HCT116 (cell line): ENCODE measurements around the gene CSTPP1. TPM values are rescaled to one million over a fixed set of nuclear protein-coding genes. Genes with fewer than 3 reads are reported as not detected.

Experiments used
- ATAC-seq: fragments of 200-7000 bp; cut with Tn5 transposase; 2 replicates; pipeline ENCODE4 v1.9.1; 2020; ENCODE audit warnings: mild to moderate bottlenecking, moderate library complexity
- BruUV-seq: library from RNA; stranded (reverse); fragments of 400-500 nt; replicated peaks from 2 replicates; lab custom pipeline; 2021; lab: Mats Ljungman, UMichigan
- CTCF ChIA-PET: fragments of 300-600 bp; sonication (Branson Sonifier 250); formaldehyde crosslinking; loops from one replicate; lab custom pipeline; 2021; ENCODE audit warnings: antibody characterized with exemption; lab: Charles Lee
- POLR2A ChIA-PET: fragments of 300-600, 350-600 bp; sonication (Branson Sonifier 250); formaldehyde crosslinking; loops from one replicate; lab custom pipeline; 2021; ENCODE audit warnings: antibody characterized with exemption; lab: Charles Lee
- RAD21 ChIA-PET, 2 experiments: fragments of 300-600 bp; sonication (Branson Sonifier 250); formaldehyde crosslinking; loops; one replicate each; lab custom pipeline; 2023; ENCODE audit warnings: low total read pairs in 2 of 2; ENCODE audit not compliant: uncharacterized antibody in 2 of 2, unreplicated experiment in 2 of 2, low non-redundant PET in 1 of 2; lab: Charles Lee
- DNase-seq: peaks from one replicate; pipeline ENCODE4 v3.0.0-alpha.2; 2010; ENCODE audit warnings: low read depth, low spot score
- H2AFZ ChIP-seq: fragments of 200-600 bp; shearing (Covaris generic), sonication (generic); 2 replicates; pipeline ENCODE4 v1.6.1; 2017; ENCODE audit warnings: low read depth, mixed run types, mixed read lengths, antibody characterized with exemption, low read length; ENCODE audit not compliant: poor library complexity, severe bottlenecking
- H3K27ac ChIP-seq: 2 replicates; pipeline ENCODE4 v1.5.1; 2012; ENCODE audit warnings: low read depth, low read length
- H3K27me3 ChIP-seq: fragments of 200-600 bp; sonication (generic); 2 replicates; pipeline ENCODE4 v1.6.1; 2016; ENCODE audit warnings: mixed run types, low read length, mixed read lengths; ENCODE audit not compliant: insufficient read depth
- H3K36me3 ChIP-seq, 2 experiments: fragments of 200-500 bp in 1 of 2; fragments of 200-600 bp in 1 of 2; sonication (Bioruptor generic) in 1 of 2; sonication (generic) in 1 of 2; 2 replicates each; pipeline versions ENCODE4 v1.5.1 to v1.6.1; 2014 to 2016; ENCODE audit warnings: low read length in 2 of 2, inconsistent platforms in 1 of 2, mixed read lengths in 1 of 2, mixed run types in 1 of 2; ENCODE audit not compliant: insufficient read depth in 2 of 2, control insufficient read depth in 1 of 2
- H3K4me1 ChIP-seq, 2 experiments: fragments of 200-600 bp in 1 of 2; sonication (generic) in 1 of 2; 2 replicates each; pipeline versions ENCODE4 v1.5.1 to v1.6.1; 2012 to 2017; ENCODE audit warnings: low read length in 2 of 2, inconsistent platforms in 1 of 2, mild to moderate bottlenecking in 1 of 2, mixed read lengths in 1 of 2, mixed run types in 1 of 2, moderate library complexity in 1 of 2; ENCODE audit not compliant: insufficient read depth in 2 of 2, control insufficient read depth in 1 of 2
- H3K4me2 ChIP-seq: fragments of 200-600 bp; sonication (generic); 2 replicates; pipeline ENCODE4 v1.6.1; 2017; ENCODE audit warnings: mixed run types, low read length, mixed read lengths
- H3K4me3 ChIP-seq, 2 experiments: fragments of 200-600 bp in 1 of 2; sonication (generic) in 1 of 2; replicated peaks in 1 of 2; 2 replicates each; pipeline ENCODE4 v1.5.1; 2011 to 2016; ENCODE audit warnings: low read length in 2 of 2, control low read depth in 1 of 2, low read depth in 1 of 2, mild to moderate bottlenecking in 1 of 2, mixed read lengths in 1 of 2, mixed run types in 1 of 2
- H3K79me2 ChIP-seq: fragments of 200-600 bp; sonication (generic); 2 replicates; pipeline ENCODE4 v1.6.1; 2017; ENCODE audit warnings: mild to moderate bottlenecking, mixed run types, low read length, moderate library complexity, mixed read lengths; ENCODE audit not compliant: insufficient read depth
- H3K9ac ChIP-seq: fragments of 200-600 bp; sonication (generic); 2 replicates; pipeline ENCODE4 v1.6.1; 2016; ENCODE audit warnings: low read length, mixed read lengths
- H3K9me2 ChIP-seq: fragments of 200-600 bp; sonication (generic), shearing (Covaris generic); 2 replicates; pipeline ENCODE4 v1.6.1; 2017; ENCODE audit warnings: mixed run types, mild to moderate bottlenecking, moderate library complexity; ENCODE audit not compliant: insufficient read depth
- H3K9me3 ChIP-seq, 2 experiments: fragments of 200-500 bp in 1 of 2; fragments of 200-600 bp in 1 of 2; sonication (Bioruptor generic) in 1 of 2; sonication (generic) in 1 of 2; 2 replicates each; pipeline ENCODE4 v1.6.1; 2014 to 2017; ENCODE audit warnings: low read length in 2 of 2, mixed read lengths in 2 of 2, inconsistent platforms in 1 of 2, low read depth in 1 of 2, mild to moderate bottlenecking in 1 of 2, mixed run types in 1 of 2, moderate library complexity in 1 of 2; ENCODE audit not compliant: control insufficient read depth in 1 of 2, insufficient read depth in 1 of 2
- H4K20me1 ChIP-seq: fragments of 200-600 bp; sonication (generic), shearing (Covaris generic); 2 replicates; pipeline ENCODE4 v1.6.1; 2017; ENCODE audit warnings: mixed run types, mild to moderate bottlenecking, moderate library complexity; ENCODE audit not compliant: insufficient read depth
- ATF3 ChIP-seq: IDR thresholded peaks from 2 replicates; pipeline ENCODE4 v1.6.1; 2012
- CEBPB ChIP-seq: IDR thresholded peaks from 2 replicates; pipeline ENCODE4 v1.6.1; 2012; ENCODE audit warnings: low read depth
- CTCF ChIP-seq, 3 experiments: fragments of 200-600 bp in 1 of 3; sonication (generic) in 1 of 3; IDR thresholded peaks in 2 of 3; conservative IDR thresholded peaks in 1 of 3; 2 replicates each; pipeline ENCODE4 v1.5.1; 2012 to 2017; ENCODE audit warnings: low read depth in 2 of 3, low read length in 2 of 3, antibody characterized with exemption in 1 of 3, borderline replicate concordance in 1 of 3, control low read depth in 1 of 3, mild to moderate bottlenecking in 1 of 3, mixed read lengths in 1 of 3, mixed run types in 1 of 3, moderate library complexity in 1 of 3; ENCODE audit not compliant: insufficient read depth in 1 of 3
- EGR1 ChIP-seq: IDR thresholded peaks from 2 replicates; pipeline ENCODE4 v1.6.1; 2012; ENCODE audit warnings: low read depth
- ELF1 ChIP-seq: IDR thresholded peaks from 2 replicates; pipeline ENCODE4 v1.6.1; 2012; ENCODE audit warnings: low read depth, borderline replicate concordance
- EZH2 ChIP-seq: fragments of 200-600 bp; sonication (generic); IDR thresholded peaks from 2 replicates; pipeline ENCODE4 v1.6.1; 2017; ENCODE audit warnings: antibody characterized with exemption, mixed run types
- EZH2phosphoT487 ChIP-seq: fragments of 200-600 bp; IDR thresholded peaks from 2 replicates; pipeline ENCODE4 v1.6.1; 2018; ENCODE audit warnings: antibody characterized with exemption, borderline replicate concordance
- FOSL1 ChIP-seq: IDR thresholded peaks from 2 replicates; pipeline ENCODE4 v1.6.1; 2012; ENCODE audit warnings: low read depth
- MAX ChIP-seq: IDR thresholded peaks from 2 replicates; pipeline ENCODE4 v1.6.1; 2012
- POLR2A ChIP-seq: IDR thresholded peaks from 2 replicates; pipeline ENCODE4 v1.7.0; 2011; ENCODE audit warnings: borderline replicate concordance; ENCODE audit not compliant: insufficient read depth, insufficient read length; ENCODE audit errors: extremely low read depth
- RAD21 ChIP-seq: IDR thresholded peaks from 2 replicates; pipeline ENCODE4 v1.6.1; 2012; ENCODE audit warnings: low read depth, mild to moderate bottlenecking
- REST ChIP-seq: IDR thresholded peaks from 2 replicates; pipeline ENCODE4 v1.6.1; 2012; ENCODE audit warnings: low read depth
- SIN3A ChIP-seq: IDR thresholded peaks from 2 replicates; pipeline ENCODE4 v1.6.1; 2012; ENCODE audit warnings: low read depth
- SP1 ChIP-seq: IDR thresholded peaks from 2 replicates; pipeline ENCODE4 v1.6.1; 2012; ENCODE audit warnings: low read depth
- SRF ChIP-seq: IDR thresholded peaks from 2 replicates; pipeline ENCODE4 v1.6.1; 2012; ENCODE audit warnings: low read depth
- TCF7L2 ChIP-seq: IDR thresholded peaks from 2 replicates; pipeline ENCODE4 v1.7.0; 2011; ENCODE audit warnings: borderline replicate concordance, inconsistent platforms; ENCODE audit not compliant: insufficient read depth, insufficient read length; ENCODE audit errors: extremely low read depth
- YY1 ChIP-seq: IDR thresholded peaks from 2 replicates; pipeline ENCODE4 v1.6.1; 2011; ENCODE audit warnings: low read length, low read depth, moderate library complexity, mild to moderate bottlenecking; ENCODE audit not compliant: insufficient replicate concordance; ENCODE audit errors: extremely low read depth
- ZBTB33 ChIP-seq: IDR thresholded peaks from 2 replicates; pipeline ENCODE4 v1.6.1; 2011; ENCODE audit warnings: mild to moderate bottlenecking, low read length, moderate library complexity; ENCODE audit not compliant: insufficient replicate concordance; ENCODE audit errors: extremely low read depth
- ZFX ChIP-seq: fragments of 450-650 bp; IDR thresholded peaks from 2 replicates; pipeline ENCODE4 v1.6.1; 2017
- ZNF274 ChIP-seq: fragments of 200-500 bp; sonication (Bioruptor generic); IDR thresholded peaks from 2 replicates; pipeline ENCODE4 v1.6.1; 2014; ENCODE audit warnings: mild to moderate bottlenecking, low read depth, low read length, inconsistent platforms
- intact Hi-C: fragments of 100-400 bp; cut with micrococcal nuclease; formaldehyde crosslinking; loops from 2 replicates; pipeline ENCODE4 v1.10.0; 2022
- total RNA-seq: library from RNA; stranded (reverse); gene quantifications from one replicate; pipeline ENCODE4 v1.2.1, GENCODE V29; 2021; ENCODE audit not compliant: unreplicated experiment

The CSTPP1 gene
- total RNA-seq, 1 experiment from 2014 or later: 24.7 TPM

- ChIA-PET CTCF (no interaction called here), POLR2A (interaction anchor here (1.5 kb wide), 1 partner anchor 27 kb away, joined by 3 read pairs; no protein-coding TSS in a partner anchor), RAD21 (no interaction called here)
- peaks cover 3% of the 10 kb centered on the region; the same call in 1 of the 2 replicates for H3K79me2 ChIP-seq
- no peak for ATAC-seq
- no peaks in the 10 kb centered on the region for H4K20me1 ChIP-seq
- no peak for DNase-seq
- no peak overlapping the region for H3K27ac ChIP-seq
- intact Hi-C loops: no loop called here
- TF ChIP-seq REST: no peak
- no peak for TF ChIP-seq FOSL1
- no peak for TF ChIP-seq POLR2A
- no peak for TF ChIP-seq ATF3
- no peak for TF ChIP-seq EGR1
- no peak for TF ChIP-seq SP1
- no peak for TF ChIP-seq SRF
- TF ChIP-seq CEBPB: no peak
- TF ChIP-seq ZNF274: no peak
- no peak for TF ChIP-seq MAX
- TF ChIP-seq YY1: no peak
- TF ChIP-seq ELF1: no peak
- no peak for TF ChIP-seq CTCF (IDR thresholded peaks at IDR 0.05 in 2 of 3, conservative IDR thresholded peaks at IDR 0.05 in 1 of 3; ENCODE audit: borderline replicate concordance in 1 of 3, insufficient read depth in 1 of 3, low read depth in 2 of 3, low read length in 2 of 3)
- no peak for TF ChIP-seq EZH2
- no peak for TF ChIP-seq SIN3A
- no peak for TF ChIP-seq TCF7L2
- TF ChIP-seq ZBTB33: no peak
- no peak for TF ChIP-seq ZFX
- TF ChIP-seq RAD21: no peak
- no peak for TF ChIP-seq EZH2phosphoT487
- no TSS peak for BruUV-seq
- no peaks in the 10 kb centered on the region for H3K9me2 ChIP-seq
- H3K4me2 ChIP-seq: no peak overlapping the region
- H3K36me3 ChIP-seq: no peaks in the 10 kb centered on the region
- no peak overlapping the region for H3K4me3 ChIP-seq
- no peak overlapping the region for H2AFZ ChIP-seq
- H3K27me3 ChIP-seq: no peaks in the 10 kb centered on the region
- H3K9me3 ChIP-seq: no peaks in the 10 kb centered on the region
- H3K4me1 ChIP-seq: no peaks in the 10 kb centered on the region
- H3K9ac ChIP-seq: no peak overlapping the region
Measured at GRCh38 chr11:46966773-46967172, 30.2 kb downstream of the CSTPP1 start.
